T1000 (cell line): ENCODE results near the gene CHTF18.

Source experiments
- DNase-seq: peaks from one replicate; lab custom pipeline; 2025; ENCODE audit warnings: mixed read lengths; lab: John Stamatoyannopoulos, UW

Gene CHTF18

DNA sequence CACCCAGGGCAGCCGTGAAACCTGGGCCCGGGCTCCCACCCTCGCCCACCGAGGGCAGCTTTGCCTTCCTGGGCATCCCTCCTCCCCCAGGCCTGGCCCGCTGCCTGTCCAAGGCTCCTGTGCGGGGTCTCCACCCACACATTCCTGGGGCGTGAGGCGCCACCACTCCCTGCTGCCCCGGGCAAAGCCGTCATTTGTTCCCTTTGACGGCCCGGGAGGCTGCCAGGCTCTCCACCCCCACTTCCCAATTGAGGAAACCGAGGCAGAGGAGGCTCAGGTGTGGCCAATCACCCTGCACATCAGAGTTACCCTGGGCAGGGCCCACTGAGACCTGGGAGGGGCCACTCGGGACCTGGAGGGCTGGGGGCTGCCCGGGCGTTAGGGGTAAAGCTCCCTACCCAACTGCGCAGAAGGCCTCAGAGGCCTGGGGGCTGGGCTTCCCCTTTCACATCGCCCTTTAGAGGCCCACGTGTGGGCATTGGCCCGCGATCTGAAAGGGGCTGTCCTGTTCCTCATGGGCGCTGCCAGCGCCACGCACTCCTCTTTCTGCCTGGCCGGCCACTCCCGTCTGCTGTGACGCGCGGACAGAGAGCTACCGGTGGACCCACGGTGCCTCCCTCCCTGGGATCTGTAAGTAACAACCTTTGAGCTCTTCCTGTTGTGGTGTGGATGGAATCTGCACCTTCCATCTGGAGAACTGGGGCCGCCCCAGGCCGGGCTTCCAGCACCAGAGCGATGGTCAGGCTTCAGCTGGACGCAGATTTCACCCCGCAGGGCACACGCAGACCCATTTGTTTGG, 27.7 kb upstream of the CHTF18 start, which contains the start of gene MSLN:
Gene MSLN, plus strand, starts transcription at position 190 of the 799 bp plus-strand sequence. CDS start 1,947 bp downstream, outside the sequence.
- DNase-seq = peak; percentile 51

- DNase-seq = no peak
Observed at GRCh38 chr16:761625-762513, 26.6 kb upstream of the CHTF18 start.

DNA sequence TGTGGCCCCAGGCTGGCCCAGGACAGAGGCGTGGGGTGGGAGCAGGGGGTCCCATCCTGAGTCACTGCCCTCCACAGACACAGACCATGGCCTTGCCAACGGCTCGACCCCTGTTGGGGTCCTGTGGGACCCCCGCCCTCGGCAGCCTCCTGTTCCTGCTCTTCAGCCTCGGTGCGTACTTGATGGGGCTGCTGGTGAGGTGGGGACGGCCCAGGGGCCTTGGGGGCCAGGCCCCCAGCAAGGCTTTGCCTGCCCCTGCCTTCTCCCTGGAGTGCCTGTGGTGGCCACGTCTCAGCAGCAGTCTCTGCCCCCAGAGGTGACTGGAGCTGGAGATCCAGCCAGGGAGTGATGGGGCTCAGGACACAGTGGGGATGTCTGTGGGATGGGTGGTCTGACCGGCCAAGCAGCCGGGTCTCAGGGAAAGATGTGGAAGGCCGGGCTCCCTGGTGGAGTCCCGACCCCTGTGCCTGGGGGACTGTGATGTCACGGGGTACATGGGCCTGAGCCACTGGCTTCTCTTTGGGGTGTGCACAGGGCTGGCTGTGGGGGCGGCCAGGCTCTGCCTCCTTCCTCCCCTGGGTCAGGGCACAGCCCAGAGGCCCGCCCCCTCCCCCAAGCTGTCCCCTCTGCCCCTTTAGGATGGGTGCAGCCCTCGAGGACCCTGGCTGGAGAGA, 25.7 kb upstream of the CHTF18 start:
- no peak for DNase-seq

DNA sequence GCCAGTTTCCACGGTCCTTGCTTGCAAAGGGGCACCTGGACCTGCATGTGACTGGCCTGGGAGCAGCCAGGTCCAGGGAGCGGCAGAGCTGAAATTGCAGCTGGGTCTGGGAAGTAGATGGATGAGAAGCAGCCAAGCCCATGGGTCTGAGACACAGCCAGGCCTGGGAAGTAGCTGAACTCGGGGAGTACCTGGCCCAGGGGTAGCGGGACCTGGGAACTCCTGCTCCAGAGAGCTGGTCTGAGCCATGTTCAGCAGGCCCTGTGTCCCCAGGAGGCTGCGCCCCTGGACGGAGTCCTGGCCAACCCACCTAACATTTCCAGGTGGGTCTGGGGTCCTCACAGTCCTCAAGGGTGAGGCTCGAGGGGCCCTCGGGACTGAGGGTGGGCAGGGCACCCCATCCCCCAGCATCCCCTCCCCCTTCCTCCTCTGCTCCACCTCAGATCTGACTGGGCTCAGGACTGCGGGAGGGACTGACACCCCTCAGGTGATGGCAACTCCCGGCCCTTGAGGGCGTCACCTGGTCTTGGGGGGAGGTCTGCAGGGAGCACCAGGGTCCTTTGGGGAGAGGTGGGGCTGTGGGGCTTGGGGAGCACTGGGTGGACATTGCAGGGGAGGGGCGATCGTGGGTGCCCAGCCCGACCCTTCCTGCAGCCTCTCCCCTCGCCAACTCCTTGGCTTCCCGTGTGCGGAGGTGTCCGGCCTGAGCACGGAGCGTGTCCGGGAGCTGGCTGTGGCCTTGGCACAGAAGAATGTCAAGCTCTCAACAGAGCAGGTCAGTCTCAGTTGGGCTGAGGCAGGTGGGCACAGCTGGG, 24.8 kb upstream of the CHTF18 start:
- DNase-seq = no peak

- no peak for DNase-seq
Observed at GRCh38 chr16:764184-764750, 24.2 kb upstream of the CHTF18 start.

- DNase-seq = no peak
Observed at GRCh38 chr16:764848-765487, 23.5 kb upstream of the CHTF18 start.

DNA sequence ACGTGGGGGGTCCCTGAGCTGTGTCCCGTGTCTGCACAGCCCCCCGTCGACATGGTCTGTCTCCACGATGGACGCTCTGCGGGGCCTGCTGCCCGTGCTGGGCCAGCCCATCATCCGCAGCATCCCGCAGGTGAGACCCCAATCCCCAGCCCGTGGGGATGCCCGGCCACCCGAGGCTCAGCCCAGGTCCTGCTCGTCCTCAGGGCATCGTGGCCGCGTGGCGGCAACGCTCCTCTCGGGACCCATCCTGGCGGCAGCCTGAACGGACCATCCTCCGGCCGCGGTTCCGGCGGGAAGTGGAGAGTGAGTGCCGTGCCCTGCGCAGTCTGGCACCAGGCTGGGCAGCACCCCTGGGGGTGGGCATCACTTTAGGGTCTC, 22.9 kb upstream of the CHTF18 start:
- no peak for DNase-seq

GRCh38 chr16:766008-766819, 22.2 kb upstream of the CHTF18 start:
- no peak for DNase-seq

DNA sequence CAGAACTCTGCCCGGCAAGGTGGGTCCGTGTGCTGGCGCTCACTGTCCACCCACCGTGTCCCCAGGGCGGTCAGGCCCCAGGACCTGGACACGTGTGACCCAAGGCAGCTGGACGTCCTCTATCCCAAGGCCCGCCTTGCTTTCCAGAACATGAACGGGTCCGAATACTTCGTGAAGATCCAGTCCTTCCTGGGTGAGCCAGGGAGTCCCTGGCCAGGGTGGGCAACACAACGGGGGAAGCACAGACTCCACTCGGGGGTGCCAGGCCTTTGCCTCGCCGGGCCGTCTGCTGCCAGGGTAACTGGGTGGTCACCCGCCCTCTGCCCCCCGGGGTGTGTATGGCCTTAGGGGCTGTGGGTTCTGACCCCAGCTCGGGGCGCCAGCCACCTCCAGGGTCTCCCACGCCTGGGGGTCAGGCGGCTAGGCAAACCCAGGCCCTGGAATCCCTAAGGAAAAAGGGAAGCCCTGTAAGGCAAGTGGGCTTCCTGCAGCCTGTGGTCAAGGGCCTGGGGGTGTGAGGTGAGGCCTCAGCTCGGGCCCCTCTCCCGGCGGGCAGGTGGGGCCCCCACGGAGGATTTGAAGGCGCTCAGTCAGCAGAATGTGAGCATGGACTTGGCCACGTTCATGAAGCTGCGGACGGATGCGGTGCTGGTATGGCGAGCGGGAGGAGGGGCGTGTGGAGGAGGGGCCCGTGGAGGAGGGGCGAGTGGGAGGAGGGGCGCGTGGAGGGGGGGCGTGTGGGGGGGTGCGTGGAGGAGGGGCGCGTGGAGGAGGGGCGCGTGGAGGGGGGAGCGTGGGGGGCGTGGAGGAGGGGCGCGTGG, 21.4 kb upstream of the CHTF18 start:
- no peak for DNase-seq

DNA sequence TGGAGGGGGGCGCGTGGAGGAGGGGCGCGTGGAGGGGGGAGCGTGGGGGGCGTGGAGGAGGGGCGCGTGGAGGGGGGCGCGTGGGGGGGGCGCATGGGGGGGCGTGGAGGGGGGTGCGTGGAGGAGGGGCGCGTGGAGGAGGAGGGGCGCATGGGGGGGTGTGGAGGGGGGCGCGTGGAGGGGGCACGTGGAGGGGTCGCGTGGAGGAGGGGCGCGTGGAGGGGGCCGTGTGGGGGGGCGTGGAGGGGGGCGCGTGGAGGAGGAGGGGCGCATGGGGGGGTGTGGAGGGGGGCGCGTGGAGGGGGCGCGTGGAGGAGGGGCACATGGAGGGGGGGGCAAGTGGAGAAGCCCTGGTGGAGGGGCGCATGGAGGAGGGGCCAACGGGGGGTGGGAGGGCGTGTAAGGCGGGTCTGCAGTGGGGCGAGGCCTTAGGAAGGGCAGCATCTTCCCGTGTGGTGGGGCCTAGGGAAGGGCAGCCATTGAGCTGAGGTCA, 20.6 kb upstream of the CHTF18 start:
- no peak for DNase-seq

GRCh38 chr16:768428-768827, 20.0 kb upstream of the CHTF18 start:
- DNase-seq = no peak

DNA sequence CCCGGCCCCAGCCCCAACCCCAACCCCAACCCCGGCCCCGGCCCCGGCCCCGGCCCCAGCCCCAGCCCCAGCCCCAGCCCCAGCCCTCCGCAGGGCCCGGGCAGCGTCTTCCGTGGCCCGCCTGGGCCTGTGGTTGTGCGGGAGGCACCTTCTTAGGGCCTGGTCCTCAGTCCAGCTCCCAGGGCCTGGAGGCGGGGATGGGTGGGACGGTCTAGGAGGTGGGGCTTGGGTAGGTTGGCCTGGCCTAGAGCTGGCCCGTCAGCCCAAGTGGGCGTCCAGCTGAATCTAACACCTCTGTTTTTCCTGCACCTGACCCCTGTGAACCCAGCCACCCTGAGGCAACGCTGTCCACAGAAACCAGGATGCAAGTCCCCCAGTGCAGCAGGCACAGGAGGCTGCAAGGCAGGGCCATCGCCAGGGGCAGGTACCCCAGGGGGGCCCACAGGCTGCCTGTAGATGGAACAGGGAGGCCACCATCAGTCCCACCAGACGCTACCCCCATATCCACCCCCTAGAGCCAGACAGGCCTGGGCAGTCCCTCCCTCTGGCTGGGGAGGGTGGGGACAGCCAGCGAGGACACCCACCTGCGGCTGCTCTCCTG, 19.1 kb upstream of the CHTF18 start:
- DNase-seq = no peak

- DNase-seq = no peak
Observed at GRCh38 chr16:769934-770333, 18.5 kb upstream of the CHTF18 start.

DNA sequence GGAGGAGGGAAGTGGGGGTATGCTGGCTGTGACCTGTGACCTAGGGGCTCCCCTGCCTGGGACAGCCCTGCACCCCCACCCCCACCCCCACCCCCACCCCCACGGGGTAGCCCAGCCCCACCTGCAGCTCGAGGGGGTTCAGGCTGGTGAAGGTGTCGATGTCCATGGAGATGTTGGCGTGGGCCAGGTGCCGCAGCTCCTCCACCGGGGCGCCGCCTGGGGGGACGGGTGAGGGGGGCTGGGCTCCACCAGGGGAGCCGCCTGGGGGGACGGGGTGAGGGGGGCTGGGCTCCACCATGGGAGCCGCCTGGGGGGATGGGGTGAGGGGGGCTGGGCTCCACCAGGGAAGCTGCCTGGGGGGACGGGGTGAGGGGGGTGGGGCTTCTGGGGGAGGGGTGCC, 18.0 kb upstream of the CHTF18 start:
- no peak for DNase-seq

DNA sequence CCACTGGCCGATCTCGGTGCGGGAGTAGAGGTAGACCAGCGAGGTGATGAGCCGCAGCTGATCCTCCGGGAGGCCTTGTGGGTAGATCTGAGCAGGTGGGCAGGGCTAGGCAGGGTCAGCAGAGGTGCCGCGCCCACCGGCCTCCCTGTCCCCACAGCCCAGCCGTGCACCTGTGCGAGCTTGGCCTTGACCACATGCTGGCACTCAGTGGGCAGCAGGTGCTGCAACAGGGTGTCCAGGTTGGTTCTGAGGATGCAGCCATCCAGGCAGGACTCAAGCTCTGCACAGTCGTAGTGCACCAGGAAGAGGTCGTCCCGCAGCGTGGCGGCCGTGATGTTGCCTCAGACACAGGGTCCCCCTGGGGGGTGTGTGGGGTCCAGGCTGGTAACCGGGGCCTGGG, 15.5 kb upstream of the CHTF18 start:
- DNase-seq = no peak

GRCh38 chr16:774086-775001, 14.1 kb upstream of the CHTF18 start:
- no peak for DNase-seq

DNA sequence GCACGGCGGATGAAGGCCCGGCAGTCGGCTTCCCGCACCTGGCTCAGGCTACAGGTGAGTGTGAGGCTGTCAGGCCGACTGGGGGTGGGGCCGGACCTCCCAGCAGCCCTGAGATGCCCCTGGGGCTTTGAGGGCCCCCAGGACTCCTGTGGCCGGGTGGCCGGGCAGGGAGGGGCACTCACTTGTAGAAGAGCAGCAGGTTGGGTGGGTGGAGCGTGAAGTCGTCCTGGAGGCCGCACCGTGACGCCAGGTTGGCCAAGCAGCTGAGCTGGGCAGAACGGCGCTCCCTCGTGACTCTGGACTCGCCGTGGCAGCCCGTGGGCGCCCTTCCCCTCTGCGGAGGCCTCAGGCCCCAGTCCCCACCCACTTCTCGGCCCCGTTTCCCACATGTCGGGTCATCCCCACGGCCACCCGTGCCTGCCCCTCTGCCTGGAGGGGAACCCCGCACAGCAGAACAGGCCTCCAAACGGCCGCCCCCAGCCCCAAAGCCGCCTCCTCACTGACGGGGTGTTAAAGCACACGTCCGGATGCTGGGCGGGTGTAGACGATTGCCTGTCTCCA, 13.1 kb upstream of the CHTF18 start:
- no peak for DNase-seq
